Nephron progenitor cell (in vitro differentiated cells): ENCODE data around the gene NFRKB.

Experiments
- DNase-seq: peaks from one replicate; pipeline ENCODE4 v3.0.0; 2021
- H3K27ac Mint-ChIP-seq: 2 replicates; pipeline ENCODE4 v1.8.0; 2021; ENCODE audit warnings: mild to moderate bottlenecking, moderate library complexity, mixed read lengths
- H3K27me3 Mint-ChIP-seq: 2 replicates; pipeline ENCODE4 v1.8.0; 2021; ENCODE audit warnings: mild to moderate bottlenecking, low read depth, mixed read lengths; ENCODE audit not compliant: poor library complexity
- H3K36me3 Mint-ChIP-seq: 2 replicates; pipeline ENCODE4 v1.8.0; 2021; ENCODE audit warnings: low read depth, mixed read lengths
- H3K4me1 Mint-ChIP-seq: 2 replicates; pipeline ENCODE4 v1.8.0; 2021; ENCODE audit warnings: mixed read lengths
- H3K4me3 Mint-ChIP-seq: 2 replicates; pipeline ENCODE4 v1.8.0; 2021; ENCODE audit warnings: mild to moderate bottlenecking, moderate library complexity, mixed read lengths
- H3K9me3 Mint-ChIP-seq: 2 replicates; pipeline ENCODE4 v1.8.0; 2021; ENCODE audit warnings: mild to moderate bottlenecking, moderate library complexity, mixed read lengths
- CTCF ChIP-seq: fragments of 200-600 bp; sonication (generic); IDR thresholded peaks from 2 replicates; pipeline ENCODE4 v1.5.0; 2021; ENCODE audit warnings: antibody characterized with exemption

NFRKB gene

GRCh38 chr11:129930743-129931142 is 35.4 kb upstream of the NFRKB start:
- Mint-ChIP-seq H3K36me3 (peaks cover 47% of the 10 kb centered on the region), H3K27me3 (peaks cover 6% of the 10 kb centered on the region), H3K27ac (peak overlapping the region; percentile 50), H3K4me1 (peaks cover 20% of the 10 kb centered on the region), H3K4me3 (no peak overlapping the region), H3K9me3 (no peaks in the 10 kb centered on the region)
- no peak for DNase-seq
- TF ChIP-seq CTCF: no peak

GRCh38 chr11:129930296-129930695 is 34.9 kb upstream of the NFRKB start:
- no peaks in the 10 kb centered on the region for H3K9me3 Mint-ChIP-seq

GRCh38 chr11:129929721-129930120 is 34.3 kb upstream of the NFRKB start:
- Mint-ChIP-seq H3K4me1 (peaks cover 18% of the 10 kb centered on the region), H3K27ac (no peak overlapping the region), H3K4me3 (no peak overlapping the region), H3K9me3 (no peaks in the 10 kb centered on the region), H3K27me3 (peaks cover 6% of the 10 kb centered on the region), H3K36me3 (peaks cover 47% of the 10 kb centered on the region)
- no peak for DNase-seq
- TF ChIP-seq CTCF: no peak

More at GRCh38 chr11:129930296-129930695, 34.9 kb upstream of the NFRKB start:
- Mint-ChIP-seq H3K4me1 (peaks cover 18% of the 10 kb centered on the region), H3K27me3 (peaks cover 6% of the 10 kb centered on the region), H3K27ac (no peak overlapping the region), H3K36me3 (peaks cover 47% of the 10 kb centered on the region), H3K4me3 (no peak overlapping the region)
- DNase-seq: no peak
- TF ChIP-seq CTCF: no peak

- peaks cover 45% of the 10 kb centered on the region for H3K36me3 Mint-ChIP-seq
- no peaks in the 10 kb centered on the region for H3K9me3 Mint-ChIP-seq
- H3K4me3 Mint-ChIP-seq: no peak overlapping the region
- no peak overlapping the region for H3K27ac Mint-ChIP-seq
- DNase-seq: no peak
- H3K4me1 Mint-ChIP-seq: peaks cover 14% of the 10 kb centered on the region
- H3K27me3 Mint-ChIP-seq: peaks cover 2% of the 10 kb centered on the region
- TF ChIP-seq CTCF: no peak
Measured at GRCh38 chr11:129928923-129929692, 33.7 kb upstream of the NFRKB start.

- Mint-ChIP-seq H3K36me3 (peaks cover 19% of the 10 kb centered on the region), H3K27ac (no peak overlapping the region), H3K4me3 (no peak overlapping the region), H3K4me1 (peaks cover 5% of the 10 kb centered on the region), H3K9me3 (no peaks in the 10 kb centered on the region), H3K27me3 (no peaks in the 10 kb centered on the region)
- no peak for DNase-seq
- no peak for TF ChIP-seq CTCF
Measured at GRCh38 chr11:129922674-129923073, 27.3 kb upstream of the NFRKB start.

- peaks cover 26% of the 10 kb centered on the region for H3K36me3 Mint-ChIP-seq
- peaks cover 9% of the 10 kb centered on the region for H3K4me1 Mint-ChIP-seq
- no peaks in the 10 kb centered on the region for H3K27me3 Mint-ChIP-seq
- no peak for DNase-seq
- TF ChIP-seq CTCF: no peak
- no peaks in the 10 kb centered on the region for H3K9me3 Mint-ChIP-seq
- no peak overlapping the region for H3K27ac Mint-ChIP-seq
- no peak overlapping the region for H3K4me3 Mint-ChIP-seq
Measured at GRCh38 chr11:129918361-129918760, 23.0 kb upstream of the NFRKB start.
